LoVo (cell line): ENCODE results near the gene COL3A1.

Experiments used
- DNase-seq: peaks from one replicate; pipeline ENCODE4 v3.0.0-alpha.2; 2016; ENCODE audit warnings: low spot score

The COL3A1 gene

DNA sequence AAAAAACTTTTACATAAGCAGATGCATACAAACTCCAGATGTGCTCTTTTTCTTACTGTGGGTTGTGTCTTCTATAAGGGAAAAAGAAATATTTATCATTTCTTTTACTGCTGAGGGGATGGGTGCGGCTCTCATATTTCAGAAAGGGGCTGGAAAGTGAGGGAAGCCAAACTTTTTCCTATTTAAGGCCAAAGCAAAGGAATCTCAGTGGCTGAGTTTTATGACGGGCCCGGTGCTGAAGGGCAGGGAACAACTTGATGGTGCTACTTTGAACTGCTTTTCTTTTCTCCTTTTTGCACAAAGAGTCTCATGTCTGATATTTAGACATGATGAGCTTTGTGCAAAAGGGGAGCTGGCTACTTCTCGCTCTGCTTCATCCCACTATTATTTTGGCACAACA, at the start of gene COL3A1:
COL3A1 (plus strand) TSS at position 210 of the 400 bp plus-strand sequence; CDS start at position 327, 117 bp downstream.
- no peak for DNase-seq

GRCh38 chr2:188928643-188929042, 45.5 kb upstream of the COL3A1 start:
- DNase-seq: no peak

GRCh38 chr2:188931361-188931760, 42.8 kb upstream of the COL3A1 start:
- DNase-seq: no peak

DNA sequence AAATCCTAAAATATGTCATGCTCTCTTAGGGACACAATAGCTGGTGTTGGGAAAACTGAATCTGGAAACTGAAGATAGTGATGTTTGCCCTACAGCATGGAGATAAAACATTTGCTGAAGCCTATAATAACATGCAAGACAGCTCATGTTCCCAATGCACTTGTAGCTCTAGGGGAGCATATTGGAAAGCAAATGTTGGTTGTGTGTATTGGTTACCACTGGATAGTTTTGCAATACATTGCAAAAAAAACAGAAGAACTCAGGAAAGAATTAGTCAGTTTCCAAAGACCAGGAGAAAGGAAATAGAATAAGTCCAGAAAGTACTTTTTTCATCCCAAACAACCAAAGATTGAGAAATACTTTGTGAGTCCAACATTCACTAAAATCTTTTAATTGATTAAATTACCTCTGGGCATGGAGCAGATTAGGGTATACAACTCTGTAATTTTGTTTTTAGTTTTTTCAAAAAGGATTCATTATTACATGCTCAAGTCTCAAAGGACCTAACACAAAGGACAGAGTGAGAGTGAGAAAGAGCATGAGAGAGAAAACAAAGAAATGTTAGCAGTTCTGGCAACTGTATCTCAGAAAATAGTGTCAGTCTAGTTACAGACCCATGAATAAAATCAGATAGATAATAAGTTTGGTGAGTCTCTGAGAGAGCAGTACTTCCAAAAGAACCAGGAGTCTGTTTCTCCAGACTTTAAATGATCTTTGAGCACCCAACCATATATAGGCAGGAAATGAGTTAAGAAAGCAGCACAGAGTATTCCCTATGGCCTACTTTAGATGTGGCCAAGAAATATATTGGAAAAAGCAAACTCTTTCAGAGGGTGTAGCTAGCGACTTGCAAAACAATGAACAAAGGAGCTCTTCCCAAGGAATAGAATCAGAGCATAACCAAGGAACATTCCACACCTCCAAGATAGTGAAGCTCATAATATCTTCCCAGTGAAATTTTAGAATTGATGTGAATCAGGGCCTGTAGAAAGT, 36.6 kb upstream of the COL3A1 start:
- DNase-seq: no peak

DNA sequence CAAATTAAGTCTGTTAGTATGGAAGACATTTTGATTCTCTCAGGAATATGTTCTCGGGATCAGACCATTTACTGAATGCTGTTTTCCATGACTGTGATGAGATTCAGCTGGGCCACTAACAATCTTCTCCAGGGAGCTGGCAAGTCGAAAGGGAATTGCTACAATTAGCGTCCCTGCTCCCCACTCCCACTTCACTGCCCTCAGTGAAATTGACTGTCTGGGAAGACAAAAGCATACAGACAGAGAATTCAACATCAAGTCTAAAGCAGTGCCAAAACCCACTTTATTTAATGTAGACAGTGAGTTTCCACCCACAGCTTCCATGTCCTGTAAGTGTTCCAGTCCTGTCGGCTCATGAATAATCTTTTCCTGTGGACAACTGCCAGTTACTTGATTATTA, 34.0 kb upstream of the COL3A1 start:
- DNase-seq: no peak

- DNase-seq: no peak
Measured at GRCh38 chr2:188944442-188944841, 29.7 kb upstream of the COL3A1 start.

DNA sequence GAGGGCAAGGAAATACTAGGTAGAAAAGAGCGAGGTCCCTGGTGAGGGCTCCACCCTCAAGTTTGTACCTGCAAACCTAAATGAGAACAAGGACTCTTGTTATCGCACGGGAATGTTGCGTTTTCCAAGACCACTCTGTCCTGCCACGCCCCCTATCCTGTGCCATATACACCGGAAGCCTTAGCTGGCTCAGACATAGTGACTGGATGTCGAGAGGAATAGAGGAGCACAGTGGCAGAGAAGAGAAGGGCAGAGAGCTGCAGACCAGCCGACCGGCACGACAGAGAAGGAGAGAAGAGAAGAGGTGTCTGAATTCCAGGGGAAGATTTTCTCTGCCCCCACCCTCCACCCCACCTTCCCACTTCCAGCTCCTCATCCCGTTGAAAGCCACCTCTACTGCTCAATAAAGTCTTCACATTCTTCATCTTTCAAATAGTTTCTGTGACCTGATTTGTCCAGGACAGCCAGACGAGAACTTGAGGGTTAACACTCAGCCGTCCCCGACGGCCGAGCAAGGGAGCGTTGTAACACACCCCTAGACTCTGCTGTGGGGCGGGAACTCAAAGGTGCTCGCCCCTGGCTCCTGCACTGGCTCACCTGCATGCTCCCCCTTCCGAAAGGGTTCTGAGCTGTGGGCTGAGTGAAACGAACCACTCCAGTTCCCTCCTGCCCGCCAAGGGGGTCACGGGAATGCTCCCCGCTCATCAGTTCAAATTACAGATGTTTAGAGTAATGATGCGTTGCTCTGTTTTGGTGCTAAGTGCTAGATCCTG, 24.9 kb upstream of the COL3A1 start:
- no peak for DNase-seq

DNA sequence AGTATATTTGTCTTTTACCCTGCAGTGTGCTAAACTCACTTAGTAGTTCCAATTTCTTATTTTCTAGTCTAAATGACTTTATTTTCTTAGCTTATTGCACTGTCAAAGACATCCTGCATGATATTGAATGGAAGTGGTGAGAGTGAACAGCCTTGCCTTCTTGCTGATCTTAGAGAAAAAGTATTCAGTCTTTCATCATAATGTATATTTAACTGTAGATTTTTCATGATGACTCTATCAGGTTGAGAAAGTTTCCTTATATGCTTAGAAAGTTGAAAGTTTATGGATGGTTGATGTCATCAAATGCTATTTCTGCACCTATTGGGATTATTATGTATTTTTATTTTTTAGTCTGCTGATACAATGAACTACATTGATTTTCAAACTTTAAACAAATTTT, 21.3 kb upstream of the COL3A1 start:
- no peak for DNase-seq

DNA sequence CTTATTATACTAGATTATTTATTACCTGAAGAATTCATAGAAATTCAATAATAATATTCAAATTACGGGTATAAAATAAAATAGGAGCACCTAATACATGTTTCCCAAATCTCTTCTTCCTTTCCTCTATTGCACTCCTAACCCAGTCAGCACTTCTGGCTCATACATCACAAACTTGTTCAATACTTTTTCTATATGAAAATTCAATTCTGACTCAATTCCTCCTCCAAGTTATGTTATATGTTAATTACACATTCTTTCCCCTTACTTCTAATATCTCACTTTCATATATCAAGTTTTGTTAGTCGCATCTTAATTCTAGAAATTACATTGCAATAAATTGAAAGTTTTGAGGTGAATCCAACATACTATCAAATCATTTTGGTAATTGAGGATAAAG, 17.9 kb upstream of the COL3A1 start:
- no peak for DNase-seq

GRCh38 chr2:188956961-188957360, 17.2 kb upstream of the COL3A1 start:
- DNase-seq: no peak

DNA sequence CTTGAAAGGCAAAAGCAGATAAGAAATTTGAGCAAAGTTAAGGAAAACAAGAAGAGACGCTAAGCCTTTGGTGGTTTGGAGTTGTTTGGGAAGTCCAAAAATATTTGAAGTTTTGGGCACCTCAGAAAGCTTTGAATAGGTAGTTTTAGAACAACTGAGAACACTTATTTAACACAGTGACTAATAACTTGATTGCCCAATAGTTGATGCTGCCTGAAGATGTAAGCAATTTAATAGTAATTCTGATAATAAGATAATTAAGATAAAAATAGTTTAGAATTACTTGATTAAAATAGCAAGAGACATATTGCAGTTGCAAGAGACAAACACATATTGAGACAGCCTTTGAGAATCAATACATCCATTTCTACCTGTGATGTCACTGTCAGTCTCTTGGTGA, 16.5 kb upstream of the COL3A1 start:
- no peak for DNase-seq

- no peak for DNase-seq
Measured at GRCh38 chr2:188963741-188964140, 10.4 kb upstream of the COL3A1 start.

- no peak for DNase-seq
Measured at GRCh38 chr2:188964976-188965546, 9.1 kb upstream of the COL3A1 start.

- no peak for DNase-seq
Measured at GRCh38 chr2:188965563-188965962, 8.6 kb upstream of the COL3A1 start.

- no peak for DNase-seq
Measured at GRCh38 chr2:188966079-188966571, 8.0 kb upstream of the COL3A1 start.

DNA sequence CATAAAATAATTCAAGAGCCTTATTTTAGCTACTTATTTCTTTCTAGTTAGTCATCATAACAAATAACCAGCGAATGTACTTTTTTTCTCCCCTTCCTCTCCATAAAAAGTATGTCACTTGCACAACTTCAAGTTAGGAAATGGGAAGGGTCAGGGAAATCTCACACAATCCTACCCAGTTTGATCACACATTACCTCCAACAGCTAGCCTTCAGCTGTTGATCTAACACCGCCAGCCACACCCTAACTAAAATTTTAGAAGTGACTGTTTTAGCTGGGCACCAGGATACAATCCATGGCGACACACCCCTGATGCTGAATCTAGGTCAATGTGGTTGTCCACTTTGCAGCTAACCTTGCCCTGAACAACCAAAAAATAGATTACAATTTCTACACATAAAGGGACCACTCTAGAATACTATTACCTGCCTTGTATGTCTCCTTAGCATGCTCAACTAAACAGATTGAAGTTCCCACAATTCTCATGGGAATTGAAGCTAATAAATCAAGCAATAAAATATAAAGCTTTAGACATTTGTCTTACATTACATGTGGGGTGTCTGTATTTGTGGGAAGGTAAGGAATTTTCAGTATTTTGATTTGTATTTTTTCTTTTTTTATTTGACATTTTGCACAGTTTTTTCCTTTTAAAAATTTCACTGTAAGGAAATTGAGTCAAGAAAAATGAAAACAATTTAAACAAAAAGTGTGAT, 7.3 kb upstream of the COL3A1 start:
- no peak for DNase-seq

GRCh38 chr2:188969236-188969635, 4.9 kb upstream of the COL3A1 start:
- DNase-seq: no peak

DNA sequence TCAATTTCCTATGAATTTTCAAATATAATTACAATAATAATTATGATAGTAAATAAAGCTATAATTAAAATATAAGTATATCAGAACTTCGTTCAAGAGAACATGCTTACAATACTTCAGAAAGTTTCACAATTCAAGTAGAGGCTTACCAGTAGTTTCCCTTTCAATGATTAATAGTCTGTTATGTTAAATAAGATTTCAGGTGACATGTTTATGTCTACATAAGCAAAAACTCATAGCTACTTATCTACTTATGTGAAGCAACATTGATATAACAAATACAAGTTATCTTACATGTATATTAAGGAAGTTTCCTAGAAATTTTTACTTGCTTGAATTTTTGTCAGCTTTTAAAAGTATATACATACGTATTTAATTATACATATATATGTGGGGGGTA, 4.5 kb upstream of the COL3A1 start:
- no peak for DNase-seq

GRCh38 chr2:188970211-188970610, 4.0 kb upstream of the COL3A1 start:
- DNase-seq: no peak

- DNase-seq: no peak
Measured at GRCh38 chr2:188971432-188971861, 2.7 kb upstream of the COL3A1 start.

DNA sequence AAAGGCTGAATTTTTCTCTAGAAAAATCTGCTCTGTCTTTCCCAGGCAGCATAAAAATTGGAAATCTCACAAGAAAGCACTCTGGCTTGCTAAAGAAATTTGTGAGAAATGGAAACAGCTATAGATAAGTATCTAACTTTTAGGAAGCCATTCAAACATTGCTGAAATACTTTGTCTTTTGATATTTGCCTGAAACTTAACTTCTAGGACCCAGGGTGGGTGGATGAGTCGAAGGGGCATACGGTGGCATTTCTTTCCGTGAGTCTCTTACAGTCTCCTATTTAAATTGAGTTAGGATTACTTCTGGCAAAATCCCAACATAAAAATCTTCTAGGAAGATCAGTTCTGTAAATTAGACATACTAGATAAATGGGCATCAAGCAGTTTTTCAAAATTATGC, 532 bp upstream of the COL3A1 start:
- DNase-seq: no peak
